Ishikawa (cell line): ENCODE results near the gene NDUFAF2.

Source experiments
- CEBPB ChIP-seq: IDR thresholded peaks from 2 replicates; pipeline ENCODE4 v1.6.1; 2012
- CREB1 ChIP-seq: IDR thresholded peaks from 2 replicates; pipeline ENCODE4 v1.6.1; 2012; ENCODE audit warnings: low read depth
- EGR1 ChIP-seq: IDR thresholded peaks from 2 replicates; pipeline ENCODE4 v1.6.1; 2012
- EP300 ChIP-seq: IDR thresholded peaks from 2 replicates; pipeline ENCODE4 v1.6.1; 2012; ENCODE audit warnings: borderline replicate concordance
- FOXM1 ChIP-seq: IDR thresholded peaks from 2 replicates; pipeline ENCODE4 v1.6.1; 2012; ENCODE audit warnings: low read depth, borderline replicate concordance
- MAX ChIP-seq: IDR thresholded peaks from 2 replicates; pipeline ENCODE4 v1.6.1; 2012
- NFIC ChIP-seq: IDR thresholded peaks from 2 replicates; pipeline ENCODE4 v1.6.1; 2012
- RAD21 ChIP-seq: IDR thresholded peaks from 2 replicates; pipeline ENCODE4 v1.6.1; 2012; ENCODE audit warnings: low read depth
- TAF1 ChIP-seq: IDR thresholded peaks from 2 replicates; pipeline ENCODE4 v1.6.1; 2012; ENCODE audit warnings: low read depth, mild to moderate bottlenecking
- TEAD4 ChIP-seq: IDR thresholded peaks from 2 replicates; pipeline ENCODE4 v1.6.1; 2012
- USF1 ChIP-seq: IDR thresholded peaks from 2 replicates; pipeline ENCODE4 v1.6.1; 2012
- YY1 ChIP-seq: IDR thresholded peaks from 2 replicates; pipeline ENCODE4 v1.6.1; 2012; ENCODE audit warnings: low read depth
- ZBTB7A ChIP-seq: IDR thresholded peaks from 2 replicates; pipeline ENCODE4 v1.6.1; 2012; ENCODE audit warnings: low read depth
- TF ChIP-seq, protein P1 (sequence below): IDR thresholded peaks from 2 replicates; pipeline ENCODE4 v1.6.1; 2012; ENCODE audit warnings: low read depth, mild to moderate bottlenecking

NDUFAF2 gene

DNA sequence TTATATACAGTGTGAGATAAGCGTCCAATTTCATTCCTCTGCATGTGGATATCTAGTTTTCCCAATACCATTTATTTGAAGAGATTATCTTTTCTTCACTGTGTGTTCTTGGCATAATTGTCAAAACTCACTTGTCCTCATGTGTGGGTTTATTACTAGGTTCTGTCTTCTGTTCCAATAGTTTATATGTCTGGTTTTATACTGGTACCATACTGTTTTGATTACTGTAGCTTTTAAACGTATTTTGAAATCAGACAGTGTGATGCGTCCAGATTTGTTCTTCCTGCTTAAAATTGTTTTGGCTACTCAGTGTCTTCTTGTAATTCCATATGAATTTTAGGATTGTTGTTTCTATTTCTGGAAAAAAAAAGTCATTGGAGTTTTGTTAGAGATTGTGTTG lies 10.2 kb downstream of the NDUFAF2 start:
- TF ChIP-seq NFIC (no peak), CEBPB (no peak), EGR1 (no peak), EP300 (no peak), RAD21 (no peak), TAF1 (no peak)

DNA sequence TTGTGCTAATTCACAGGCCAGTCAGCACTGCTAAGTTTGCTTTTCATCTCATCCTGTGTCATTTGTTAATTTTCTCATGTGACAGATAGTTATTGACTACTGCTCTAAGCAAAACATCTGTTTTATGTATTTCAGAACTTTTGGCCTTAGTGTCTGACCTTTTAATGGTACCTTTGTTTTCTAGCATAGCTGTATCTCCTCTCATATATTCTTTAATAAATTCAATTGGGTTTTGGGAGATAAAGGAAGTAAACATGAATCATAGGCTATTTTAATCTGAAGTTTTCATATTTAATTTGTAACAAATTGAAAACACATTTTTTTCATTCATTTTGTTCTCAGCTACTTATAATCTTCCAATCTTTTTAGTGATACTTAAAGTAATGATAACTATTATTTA lies 13.1 kb downstream of the NDUFAF2 start:
- TF ChIP-seq YY1 = no peak
- TF ChIP-seq TAF1 = no peak
- TF ChIP-seq, protein P1, sequence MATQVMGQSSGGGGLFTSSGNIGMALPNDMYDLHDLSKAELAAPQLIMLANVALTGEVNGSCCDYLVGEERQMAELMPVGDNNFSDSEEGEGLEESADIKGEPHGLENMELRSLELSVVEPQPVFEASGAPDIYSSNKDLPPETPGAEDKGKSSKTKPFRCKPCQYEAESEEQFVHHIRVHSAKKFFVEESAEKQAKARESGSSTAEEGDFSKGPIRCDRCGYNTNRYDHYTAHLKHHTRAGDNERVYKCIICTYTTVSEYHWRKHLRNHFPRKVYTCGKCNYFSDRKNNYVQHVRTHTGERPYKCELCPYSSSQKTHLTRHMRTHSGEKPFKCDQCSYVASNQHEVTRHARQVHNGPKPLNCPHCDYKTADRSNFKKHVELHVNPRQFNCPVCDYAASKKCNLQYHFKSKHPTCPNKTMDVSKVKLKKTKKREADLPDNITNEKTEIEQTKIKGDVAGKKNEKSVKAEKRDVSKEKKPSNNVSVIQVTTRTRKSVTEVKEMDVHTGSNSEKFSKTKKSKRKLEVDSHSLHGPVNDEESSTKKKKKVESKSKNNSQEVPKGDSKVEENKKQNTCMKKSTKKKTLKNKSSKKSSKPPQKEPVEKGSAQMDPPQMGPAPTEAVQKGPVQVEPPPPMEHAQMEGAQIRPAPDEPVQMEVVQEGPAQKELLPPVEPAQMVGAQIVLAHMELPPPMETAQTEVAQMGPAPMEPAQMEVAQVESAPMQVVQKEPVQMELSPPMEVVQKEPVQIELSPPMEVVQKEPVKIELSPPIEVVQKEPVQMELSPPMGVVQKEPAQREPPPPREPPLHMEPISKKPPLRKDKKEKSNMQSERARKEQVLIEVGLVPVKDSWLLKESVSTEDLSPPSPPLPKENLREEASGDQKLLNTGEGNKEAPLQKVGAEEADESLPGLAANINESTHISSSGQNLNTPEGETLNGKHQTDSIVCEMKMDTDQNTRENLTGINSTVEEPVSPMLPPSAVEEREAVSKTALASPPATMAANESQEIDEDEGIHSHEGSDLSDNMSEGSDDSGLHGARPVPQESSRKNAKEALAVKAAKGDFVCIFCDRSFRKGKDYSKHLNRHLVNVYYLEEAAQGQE = no peak
- no peak for TF ChIP-seq MAX
- no peak for TF ChIP-seq EP300
- no peak for TF ChIP-seq EGR1
- TF ChIP-seq NFIC = no peak
- TF ChIP-seq USF1 = no peak
- TF ChIP-seq TEAD4 = no peak
- no peak for TF ChIP-seq CREB1
- no peak for TF ChIP-seq RAD21
- no peak for TF ChIP-seq FOXM1

DNA sequence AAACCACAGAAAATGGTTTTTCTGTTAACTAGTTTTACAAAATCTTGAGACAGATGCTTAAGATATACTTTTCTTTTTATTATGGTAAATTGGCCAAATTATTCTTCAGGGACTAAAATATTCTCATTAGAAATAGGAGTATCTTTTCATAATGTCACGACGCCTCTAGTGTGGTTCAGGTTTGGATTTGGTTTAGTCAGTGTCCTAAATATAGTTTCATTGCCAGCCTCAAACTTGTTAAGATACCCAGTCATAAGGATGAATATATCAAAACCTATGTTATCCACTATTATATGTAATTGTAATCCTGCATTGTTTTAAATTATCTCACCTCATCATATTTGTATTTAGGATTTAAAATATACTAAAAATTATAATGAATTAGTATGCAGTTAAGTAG lies 13.7 kb downstream of the NDUFAF2 start:
- TF ChIP-seq TAF1 = no peak
- TF ChIP-seq EP300 = no peak
- no peak for TF ChIP-seq YY1
- TF ChIP-seq, protein P1 = no peak
- TF ChIP-seq TEAD4 = no peak
- no peak for TF ChIP-seq RAD21
- TF ChIP-seq FOXM1 = no peak
- no peak for TF ChIP-seq USF1
- no peak for TF ChIP-seq ZBTB7A
- TF ChIP-seq NFIC = no peak
- no peak for TF ChIP-seq CREB1

GRCh38 chr5:60959156-60959555 lies 14.2 kb downstream of the NDUFAF2 start:
- peak; percentile 22; the same call in 1 of the 2 replicates for TF ChIP-seq RAD21
- TF ChIP-seq USF1 = no peak

- peak; percentile 31 for TF ChIP-seq RAD21
- no peak for TF ChIP-seq MAX
Observed at GRCh38 chr5:60960591-60960990, 15.6 kb downstream of the NDUFAF2 start.

DNA sequence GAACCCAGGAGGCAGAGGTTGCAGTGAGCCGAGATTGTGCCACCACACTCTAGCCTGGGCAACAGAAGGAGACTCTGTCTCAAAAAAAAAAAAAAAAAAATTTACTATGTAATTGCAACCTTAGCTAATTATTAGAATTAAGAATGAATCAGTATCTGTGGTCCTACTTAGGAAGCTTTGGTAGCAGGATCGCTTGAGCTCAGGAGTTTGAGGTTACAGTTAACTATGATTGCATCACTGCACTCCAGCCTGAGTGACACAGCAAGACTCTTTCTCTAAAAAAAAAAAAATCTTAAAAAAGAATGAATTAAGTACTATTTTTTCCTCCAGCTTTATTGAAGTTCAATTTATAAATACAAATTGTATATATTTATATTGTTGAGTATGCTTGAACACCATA lies 16.7 kb downstream of the NDUFAF2 start:
- TF ChIP-seq CEBPB (peak; percentile 47; the same call in 1 of the 2 replicates), FOXM1 (no peak), EGR1 (no peak)

DNA sequence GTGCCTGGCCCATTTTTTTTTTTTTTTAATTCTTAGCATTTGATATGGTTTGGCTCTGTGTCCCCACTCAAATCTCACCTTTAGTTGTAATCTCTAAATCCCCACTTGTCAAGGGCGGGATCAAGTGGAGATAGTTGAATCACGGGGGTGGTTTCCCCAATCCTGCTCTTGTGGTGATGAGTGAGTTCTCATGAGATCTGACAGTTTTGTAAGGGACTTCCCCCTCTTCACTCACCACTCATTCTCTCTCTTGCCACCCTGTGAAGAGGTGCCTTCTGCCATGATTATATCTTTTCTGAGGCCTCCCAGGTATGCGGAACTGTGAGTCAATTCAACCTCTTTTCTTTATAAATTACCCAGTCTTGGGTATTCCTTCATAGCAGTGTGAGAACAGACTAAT lies 27.2 kb downstream of the NDUFAF2 start:
- no peak for TF ChIP-seq CEBPB
- TF ChIP-seq NFIC = no peak
